Daoy (cell line): ENCODE data around the gene RBM12. TPM values are rescaled to one million over a fixed set of nuclear protein-coding genes. Genes with fewer than 3 reads are reported as not detected.
A peak's percentile ranks its signal among the peaks of the same experiment; 100 is the strongest.

ENCODE experiments used
- DNase-seq: peaks from one replicate; pipeline ENCODE4 v3.0.0-alpha.2; 2015; ENCODE audit warnings: low read depth
- total RNA-seq: library from RNA; depleted of rRNA; stranded (reverse); fragments of >200 nt; shearing (Covaris generic); gene quantifications from 2 replicates; pipeline ENCODE4 v1.2.3, GENCODE V29; 2014; rRNA removed

Gene RBM12
- total RNA-seq, 1 experiment from 2014 or later: 49.6 TPM

DNA sequence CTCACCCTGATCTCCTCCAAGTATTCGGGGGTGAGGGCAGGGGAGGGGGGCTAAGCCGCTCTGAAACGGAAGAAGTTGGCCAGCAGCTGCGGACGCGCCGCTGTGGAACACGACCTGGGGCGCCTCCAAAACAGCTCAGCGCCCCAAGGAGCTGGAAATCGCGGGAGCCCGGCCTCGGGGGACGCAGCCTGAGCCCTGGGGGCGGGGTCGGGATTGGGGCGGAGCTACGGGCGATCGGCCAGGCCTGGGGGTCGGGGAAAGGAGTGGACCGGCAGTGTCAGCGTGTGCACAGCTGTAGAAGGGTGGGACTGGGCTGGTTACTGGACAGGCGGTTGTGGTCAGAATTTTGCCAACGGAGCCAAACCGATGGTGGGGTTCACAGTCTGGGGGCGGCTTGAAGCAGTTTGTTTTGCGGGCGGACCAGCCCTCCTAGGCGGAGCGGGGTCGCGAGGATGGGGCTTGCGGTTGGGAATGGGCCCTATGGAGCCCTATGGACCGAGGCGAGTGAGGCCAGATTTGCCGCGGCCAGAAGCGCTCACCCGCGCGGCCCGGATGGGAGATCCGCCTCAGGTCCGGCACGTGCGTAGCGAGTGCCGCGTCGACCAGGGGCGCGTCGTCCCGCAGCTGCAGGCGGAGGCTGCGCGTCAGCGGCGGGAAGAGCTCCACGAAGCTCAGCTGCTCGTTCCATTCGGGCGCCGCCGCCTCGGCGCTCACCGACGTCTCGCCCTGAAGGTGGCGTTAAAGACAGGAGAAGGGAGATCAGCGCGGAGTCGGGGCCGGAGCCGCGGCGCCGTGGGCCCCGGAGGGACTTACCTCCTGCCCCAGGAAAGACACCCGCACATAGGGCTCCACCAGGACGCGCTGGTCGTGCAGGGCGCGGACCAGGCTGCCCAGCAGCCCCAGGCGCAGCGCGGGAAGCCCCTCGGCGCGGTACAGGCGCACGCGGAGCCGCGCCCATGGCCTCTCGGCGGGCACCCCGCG, 63.4 kb downstream of the RBM12 start:
- peak; percentile 73 for DNase-seq

DNA sequence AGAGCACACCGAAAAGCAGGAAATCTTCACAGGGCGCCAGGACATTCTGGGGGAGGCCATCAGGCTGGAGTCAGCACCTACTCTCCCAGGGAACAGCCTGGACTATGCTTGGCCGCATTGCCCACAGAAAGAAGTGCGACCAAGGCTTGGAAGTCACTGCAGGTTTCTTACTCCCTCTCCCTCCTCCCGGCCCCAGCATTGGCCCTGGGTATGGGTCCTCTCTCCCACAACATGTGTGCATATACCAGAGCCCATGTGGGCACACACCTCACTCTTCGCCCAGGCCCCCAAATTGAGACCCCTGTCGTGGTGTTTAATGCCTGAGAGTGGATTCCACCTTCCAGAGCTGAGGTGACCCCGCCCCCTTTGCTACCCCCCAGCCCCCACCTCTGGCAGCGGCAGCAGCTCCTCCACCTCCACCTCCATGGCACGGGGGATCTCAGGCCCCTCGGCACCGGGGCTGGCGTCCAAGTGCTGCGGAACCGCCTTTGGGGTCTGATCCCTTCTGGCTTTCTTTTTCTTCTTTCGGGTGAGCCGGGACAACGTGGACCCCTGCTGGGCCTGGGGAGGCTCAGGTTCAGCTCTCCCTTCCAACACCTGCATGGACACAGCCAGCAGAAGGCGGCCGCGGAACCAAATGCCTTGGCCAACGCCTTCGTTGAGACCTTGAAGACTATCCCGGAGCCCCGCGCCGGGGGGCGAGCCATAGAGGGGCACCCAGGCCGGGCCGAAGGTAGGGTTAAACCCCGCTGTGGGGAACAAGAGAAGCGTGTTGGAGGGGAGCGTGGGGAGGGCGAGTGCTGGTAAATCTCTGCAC, 64.3 kb downstream of the RBM12 start:
- no peak for DNase-seq

DNA sequence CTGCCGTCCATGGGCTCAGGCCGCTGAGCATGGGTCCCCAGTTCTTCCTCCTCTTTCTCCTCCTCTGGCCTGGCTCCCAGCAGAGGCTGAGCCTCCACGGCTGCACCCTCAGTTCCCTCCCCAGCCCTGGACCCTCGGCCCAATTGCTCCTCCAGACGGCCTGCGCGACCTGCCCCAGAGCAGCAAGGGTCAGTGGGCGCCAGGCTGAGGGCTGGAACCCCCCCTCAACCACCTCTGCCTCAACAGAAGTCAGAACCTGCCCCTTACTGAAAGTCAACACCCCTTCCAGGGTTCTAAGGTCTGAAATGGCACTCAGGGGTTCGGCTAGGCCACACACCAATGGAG, 65.0 kb downstream of the RBM12 start:
- no peak for DNase-seq

Other genes with a start within 250 kb of the RBM12 start
- 5.2 and 12.1 TPM in 2 replicates for gene GDF5, start 226.7 kb downstream of the RBM12 start, total RNA-seq
- 18.4 and 19.9 TPM in 2 replicates for gene CEP250, start 209.3 kb downstream of the RBM12 start, total RNA-seq
- not detected in 2 replicates for gene C20orf173, start 135.2 kb downstream of the RBM12 start, total RNA-seq
- 172 and 178 TPM in 2 replicates for gene ERGIC3, start 122.8 kb downstream of the RBM12 start, total RNA-seq
- 0.17 TPM in 1 of 2 replicates, not detected in the other for gene SPAG4, start 49.1 kb downstream of the RBM12 start, total RNA-seq
- gene CPNE1, start within 50 bp of the RBM12 start, total RNA-seq: 64.5 and 87.8 TPM in 2 replicates
- gene NFS1, start 34.5 kb upstream of the RBM12 start, total RNA-seq: 25.8 and 29.5 TPM in 2 replicates
- gene ROMO1, start 34.5 kb upstream of the RBM12 start, total RNA-seq: 435 and 443 TPM in 2 replicates
- gene RBM39, start 77.4 kb upstream of the RBM12 start, total RNA-seq: 232 and 263 TPM in 2 replicates
- gene PHF20, start 107.1 kb upstream of the RBM12 start, total RNA-seq: 14.5 and 15.1 TPM in 2 replicates